ENCODE measurements around the gene GPHN.

Gene GPHN

DNA sequence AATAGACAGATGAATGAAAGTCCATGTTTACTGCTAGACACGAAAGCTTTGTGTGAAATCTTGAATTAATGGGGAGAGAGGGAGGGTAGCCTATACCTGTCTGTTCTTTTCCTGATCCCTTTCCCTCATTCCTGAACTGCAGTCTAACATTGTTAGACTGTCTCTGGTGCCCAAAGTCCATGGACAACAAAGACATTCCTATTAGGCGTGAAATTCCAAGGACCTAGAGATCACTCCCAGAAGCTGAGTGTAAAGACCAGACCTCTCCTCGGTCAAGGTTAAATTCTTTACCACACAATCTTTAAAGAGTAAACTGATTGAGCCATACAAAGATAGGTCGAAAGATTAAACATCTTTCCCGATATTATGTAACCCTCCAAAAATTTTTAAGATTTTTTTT, 410.6 kb downstream of the GPHN start:
- no peak for DNase-seq (ENCODE audit: low read depth, low spot score)

- no peak for DNase-seq (ENCODE audit: low read depth, low spot score)
Observed at GRCh38 chr14:66920196-66920595, 412.2 kb downstream of the GPHN start.

DNA sequence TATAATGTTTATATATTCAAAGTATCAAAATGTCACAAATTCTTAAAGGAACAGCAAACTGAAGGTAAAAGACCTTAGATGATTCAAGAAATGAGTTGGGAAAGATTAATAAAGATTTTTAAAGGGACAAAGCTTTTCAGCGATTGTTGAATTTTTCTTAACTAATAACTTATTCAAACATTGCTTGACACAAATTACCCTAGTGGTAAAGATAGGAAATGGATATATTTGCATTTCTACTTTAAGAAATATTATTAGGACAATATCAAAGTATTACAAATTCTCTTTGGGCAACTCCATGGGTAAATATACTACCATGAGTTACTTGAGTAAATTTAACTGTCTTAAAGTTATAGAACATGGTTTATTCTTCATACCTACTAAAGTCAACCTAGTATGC, 415.3 kb downstream of the GPHN start:
- DNase-seq (ENCODE audit: low read depth, low spot score), result no peak

DNA sequence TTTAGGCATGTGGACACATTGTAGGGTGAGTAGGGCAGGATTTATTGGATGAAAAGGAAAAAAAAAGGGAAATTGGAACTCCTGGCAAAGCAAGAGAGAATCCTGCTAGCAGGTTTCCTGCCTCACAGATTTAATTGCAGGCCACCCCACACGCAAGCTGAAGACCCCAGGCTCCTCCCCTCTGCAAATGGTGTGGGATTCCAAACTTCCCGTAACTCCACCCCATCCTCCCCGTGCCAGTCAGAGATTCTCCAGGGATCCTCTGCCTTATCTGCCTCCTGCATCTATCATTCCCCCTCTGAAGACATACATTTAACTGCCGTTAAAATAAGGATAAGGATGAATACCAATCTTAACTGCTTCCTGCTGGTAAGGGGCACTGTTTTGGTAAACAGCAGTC, 431.5 kb downstream of the GPHN start:
- DNase-seq (ENCODE audit: low read depth, low spot score), result no peak

DNA sequence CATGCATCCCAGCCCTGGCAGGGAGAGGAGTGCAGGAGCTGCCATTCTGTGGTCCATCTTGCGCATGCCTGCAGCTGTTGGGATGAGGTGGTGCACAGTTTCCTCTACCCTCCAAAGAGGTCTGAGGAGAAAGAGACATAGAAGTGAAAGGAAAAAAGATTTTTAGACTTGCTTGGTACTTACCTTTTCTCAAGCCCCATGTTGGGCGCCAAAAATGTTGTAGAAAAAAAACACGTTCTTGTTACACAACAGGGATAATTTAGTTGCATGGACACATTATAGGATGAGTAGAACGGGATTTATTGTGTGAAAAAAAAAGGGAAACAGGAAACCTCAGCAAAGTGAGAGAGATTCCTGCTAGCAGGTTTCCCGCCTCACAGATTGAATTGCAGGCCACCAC, 436.9 kb downstream of the GPHN start:
- DNase-seq (ENCODE audit: low read depth, low spot score), result no peak

GRCh38 chr14:66955159-66955558, 447.2 kb downstream of the GPHN start:
- DNase-seq (ENCODE audit: low read depth, low spot score), result no peak

DNA sequence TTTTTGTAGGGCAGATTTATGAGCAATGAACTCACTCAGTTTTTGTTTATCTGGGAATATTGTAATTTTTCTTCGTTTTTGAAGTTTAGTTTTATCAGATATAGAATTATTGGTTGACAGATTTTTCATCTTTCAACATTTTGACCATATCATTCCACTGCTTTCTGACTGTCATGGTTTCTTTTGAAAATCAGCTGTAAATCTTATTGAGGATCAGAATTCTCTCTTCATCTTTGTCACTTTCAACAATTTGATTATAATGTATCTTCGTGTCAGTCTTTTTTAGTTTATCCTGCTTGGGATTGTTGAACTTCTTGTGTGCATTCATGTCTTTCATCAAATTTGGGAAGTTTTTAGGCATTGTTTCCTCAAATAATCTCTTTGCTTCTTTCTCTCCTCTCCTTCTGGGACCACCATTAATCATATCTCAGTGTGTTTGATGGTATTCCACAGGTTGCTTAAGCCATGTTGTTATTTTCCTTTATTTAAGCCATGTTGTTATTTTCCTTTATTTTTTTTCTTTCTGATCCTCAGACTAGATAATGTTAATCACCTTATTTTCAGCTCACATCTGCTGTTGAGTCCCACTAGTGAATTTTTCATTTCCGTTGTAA, 451.6 kb downstream of the GPHN start:
- DNase-seq (ENCODE audit: low read depth, low spot score), result no peak

DNA sequence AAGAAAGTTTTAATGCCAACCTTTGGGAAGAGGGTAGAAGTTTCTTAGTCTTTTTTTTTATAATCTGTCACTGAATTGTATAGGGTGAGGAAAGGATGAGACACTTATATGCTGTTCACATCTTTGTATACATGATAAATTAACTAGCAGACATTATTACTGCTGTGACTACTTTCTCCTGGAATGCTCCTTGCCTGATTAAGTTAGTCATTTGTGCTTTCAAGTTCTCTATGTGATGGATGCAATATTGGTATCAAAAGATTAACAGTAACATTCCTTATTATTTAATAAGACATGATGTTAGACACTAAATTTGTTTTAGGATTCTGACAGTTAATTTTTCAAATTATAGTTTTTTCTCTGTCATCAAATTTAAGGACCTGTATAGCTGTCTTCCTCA, 457.9 kb downstream of the GPHN start:
- DNase-seq (ENCODE audit: low read depth, low spot score), result no peak

- no peak for DNase-seq (ENCODE audit: low read depth, low spot score)
Observed at GRCh38 chr14:66972469-66972868, 464.5 kb downstream of the GPHN start.

DNA sequence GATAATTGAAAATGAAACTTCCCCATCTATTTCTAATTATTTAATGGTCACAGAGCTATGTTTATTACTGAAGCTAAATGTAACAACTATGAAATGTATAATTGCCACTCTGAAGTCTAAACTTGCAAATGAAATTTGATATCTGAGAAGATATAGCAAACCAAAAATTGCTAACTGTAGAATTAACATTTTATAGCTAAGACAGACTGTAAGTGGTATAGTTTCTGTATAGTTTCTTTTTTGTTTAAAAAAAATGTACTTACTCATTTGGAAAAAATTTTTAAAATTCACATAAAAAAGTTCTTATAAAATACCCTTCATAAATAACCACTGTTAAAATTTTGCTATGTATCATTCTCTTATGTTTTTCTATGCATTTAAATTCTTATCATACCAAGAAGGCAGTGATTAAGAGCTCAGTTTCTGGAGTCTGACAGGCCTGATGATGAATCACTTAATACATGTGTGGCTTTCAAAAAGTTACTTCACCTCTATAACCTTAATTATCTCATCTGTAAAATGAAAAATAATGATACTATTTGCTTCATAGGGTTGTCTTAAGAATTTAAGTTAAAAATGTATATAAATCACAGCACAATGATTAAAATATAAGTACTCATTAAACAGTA, 466.6 kb downstream of the GPHN start:
- DNase-seq (ENCODE audit: low read depth, low spot score), result no peak

GRCh38 chr14:66975251-66975650, 467.3 kb downstream of the GPHN start:
- DNase-seq (ENCODE audit: low read depth, low spot score), result no peak

- no peak for DNase-seq (ENCODE audit: low read depth, low spot score)
Observed at GRCh38 chr14:66979101-66979974, 471.4 kb downstream of the GPHN start.

DNA sequence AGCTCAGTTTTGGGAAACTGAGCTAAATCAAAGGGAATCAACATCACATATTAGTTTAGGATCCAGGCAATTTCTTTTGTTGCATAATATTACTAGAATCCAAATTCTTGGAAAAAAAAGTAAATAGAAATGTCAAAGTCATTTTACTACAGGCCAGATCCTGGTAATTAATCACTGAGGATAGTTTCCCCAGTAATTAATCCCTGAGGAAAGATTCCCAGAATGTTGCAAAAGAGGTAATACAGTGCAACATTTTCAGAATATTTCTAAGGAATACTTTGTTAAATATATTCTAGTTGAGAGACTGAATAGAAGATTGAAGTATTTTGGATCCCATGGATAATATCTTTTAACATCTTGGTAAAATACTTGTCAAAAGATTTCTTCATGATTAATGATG, 474.3 kb downstream of the GPHN start:
- DNase-seq (ENCODE audit: low read depth, low spot score), result no peak

GRCh38 chr14:66992776-66993175, 484.8 kb downstream of the GPHN start:
- DNase-seq (ENCODE audit: low read depth, low spot score), result no peak

DNA sequence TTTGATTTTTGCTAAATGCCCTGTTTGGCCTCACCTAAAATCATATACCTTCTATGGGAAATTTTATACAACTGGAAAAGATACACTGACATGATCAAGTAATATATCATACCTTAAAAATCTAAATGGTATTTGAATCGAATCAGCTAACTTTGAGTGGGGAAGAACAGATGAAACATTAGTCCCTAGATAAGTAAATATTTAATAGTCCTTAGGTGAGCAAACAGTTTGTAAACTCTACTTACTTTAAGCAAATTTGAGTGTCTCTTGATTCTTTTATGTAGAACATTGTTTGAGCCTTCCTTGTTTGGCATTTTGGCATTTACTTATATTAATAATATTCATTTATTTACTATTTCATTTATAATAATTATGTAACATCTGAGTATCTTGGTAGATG, 485.6 kb downstream of the GPHN start:
- DNase-seq (ENCODE audit: low read depth, low spot score), result no peak

GRCh38 chr14:66998013-66998412, 490.1 kb downstream of the GPHN start:
- DNase-seq (ENCODE audit: low read depth, low spot score), result no peak

DNA sequence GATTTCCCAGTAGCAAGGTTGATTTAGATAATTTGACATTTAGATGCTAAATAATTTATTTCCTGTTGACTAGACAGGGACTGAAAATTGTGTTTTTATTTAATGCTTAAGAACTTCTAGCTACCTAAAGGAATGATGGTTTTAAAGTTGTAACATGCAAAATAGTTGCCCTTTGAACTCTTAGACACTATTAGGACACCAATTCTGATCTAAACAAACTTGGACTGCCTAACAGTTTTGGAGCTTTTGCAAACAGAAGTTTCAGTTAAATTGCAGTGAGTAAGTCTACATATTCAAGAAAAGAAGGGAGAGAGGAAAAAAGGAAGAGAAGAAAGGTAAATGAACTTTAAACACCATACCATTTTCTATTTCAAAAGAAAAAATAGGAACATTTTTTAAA, 492.0 kb downstream of the GPHN start:
- DNase-seq (ENCODE audit: low read depth, low spot score), result no peak

- no peak for DNase-seq (ENCODE audit: low read depth, low spot score)
Observed at GRCh38 chr14:67002994-67003753, 495.2 kb downstream of the GPHN start.

GRCh38 chr14:67004521-67004920, 496.6 kb downstream of the GPHN start:
- DNase-seq (ENCODE audit: low read depth, low spot score), result no peak

DNA sequence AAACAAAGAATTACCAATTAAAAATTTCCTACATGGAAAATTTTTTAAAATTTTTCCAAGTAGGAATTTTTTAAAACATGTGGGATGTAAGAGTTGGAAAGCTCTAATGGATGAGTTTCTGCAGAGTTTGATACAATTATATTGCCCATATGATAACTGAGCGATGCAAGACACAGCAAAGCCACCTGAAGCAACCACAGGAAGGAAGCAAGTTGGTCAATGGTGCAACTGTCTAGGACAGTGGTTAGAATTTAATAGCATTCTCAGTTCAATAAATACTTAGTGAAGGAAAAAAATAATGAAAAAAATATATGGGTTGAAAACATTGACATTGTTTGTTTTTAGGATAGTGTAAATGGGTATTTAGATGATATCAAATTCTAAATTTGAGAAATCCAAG, 502.7 kb downstream of the GPHN start:
- no peak for DNase-seq (ENCODE audit: low read depth, low spot score)

DNA sequence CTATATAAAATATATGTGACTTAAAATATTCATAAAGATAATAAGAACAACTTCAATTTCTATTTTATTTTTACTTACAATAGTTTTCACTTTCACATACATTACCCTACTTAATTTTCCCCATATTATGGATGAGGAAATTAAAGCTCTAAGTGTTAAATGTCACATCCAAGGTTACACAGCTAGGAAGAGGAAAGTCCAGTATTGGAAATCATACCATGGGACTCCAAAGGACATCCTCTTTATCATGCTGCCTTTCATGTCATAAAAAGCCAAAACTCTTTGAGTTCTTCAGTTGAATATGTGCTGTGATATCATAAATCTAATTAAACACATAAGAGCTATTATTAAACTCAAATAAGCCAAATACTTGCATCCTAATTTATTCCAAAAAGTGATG, 508.9 kb downstream of the GPHN start:
- no peak for DNase-seq (ENCODE audit: low read depth, low spot score)

DNA sequence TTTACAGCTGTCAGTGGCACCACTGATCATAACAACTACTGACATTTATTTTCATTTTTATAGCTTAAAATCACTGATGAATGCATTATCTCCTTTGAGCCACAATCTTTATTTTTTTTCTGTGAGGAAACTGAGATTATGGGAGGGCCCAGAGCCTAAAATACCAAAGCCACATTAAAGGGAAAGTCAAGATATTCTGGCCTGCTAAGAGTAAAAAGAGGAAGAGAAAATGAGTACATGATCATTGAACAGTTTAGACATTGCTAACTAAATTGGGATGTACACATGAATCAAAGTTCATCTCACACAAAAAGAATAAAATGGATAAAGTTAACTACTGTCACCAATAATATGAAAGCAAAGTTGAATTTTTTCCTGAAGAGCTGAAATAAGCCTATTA, 510.8 kb downstream of the GPHN start:
- no peak for DNase-seq (ENCODE audit: low read depth, low spot score)

Data from brain pericyte (primary cell).